HEK293T (cell line): Measurements from ENCODE around the gene KIDINS220.

Source experiments
- ARNT ChIP-seq: fragments of 450-650 bp; IDR thresholded peaks from 2 replicates; pipeline ENCODE4 v1.6.1; 2017; ENCODE audit warnings: mild to moderate bottlenecking
- BHLHE40 ChIP-seq: fragments of 450-650 bp; IDR thresholded peaks from 2 replicates; pipeline ENCODE4 v1.6.1; 2016; ENCODE audit warnings: mild to moderate bottlenecking, moderate library complexity, borderline replicate concordance
- ELF4 ChIP-seq: fragments of 450-650 bp; IDR thresholded peaks from 2 replicates; pipeline ENCODE4 v1.6.1; 2017; ENCODE audit warnings: antibody characterized with exemption
- FOXA1 ChIP-seq: fragments of 450-650 bp; IDR thresholded peaks from 2 replicates; pipeline ENCODE4 v1.6.1; 2016; ENCODE audit warnings: mild to moderate bottlenecking
- HDGF ChIP-seq: fragments of 450-650 bp; IDR thresholded peaks from 2 replicates; pipeline ENCODE4 v1.6.1; 2017; ENCODE audit warnings: antibody characterized with exemption, borderline replicate concordance
- LEF1 ChIP-seq: fragments of 450-650 bp; IDR thresholded peaks from 2 replicates; pipeline ENCODE4 v1.6.1; 2017; ENCODE audit warnings: mild to moderate bottlenecking, borderline replicate concordance
- NFRKB ChIP-seq: fragments of 450-650 bp; IDR thresholded peaks from 2 replicates; pipeline ENCODE4 v1.6.1; 2016; ENCODE audit warnings: mild to moderate bottlenecking, moderate library complexity
- SP1 ChIP-seq: fragments of 450-650 bp; IDR thresholded peaks from 2 replicates; pipeline ENCODE4 v1.6.1; 2017
- SUZ12 ChIP-seq: fragments of 450-650 bp; IDR thresholded peaks from 2 replicates; pipeline ENCODE4 v1.6.1; 2016; ENCODE audit warnings: mild to moderate bottlenecking
- TF ChIP-seq, protein P1 (sequence below): fragments of 450-650 bp; IDR thresholded peaks from 2 replicates; pipeline ENCODE4 v1.6.1; 2016

- TF ChIP-seq HDGF (no peak), LEF1 (no peak), FOXA1 (no peak), ELF4 (no peak), SUZ12 (no peak), BHLHE40 (no peak), SP1 (no peak), NFRKB (no peak), ARNT (no peak)
- TF ChIP-seq, protein P1, sequence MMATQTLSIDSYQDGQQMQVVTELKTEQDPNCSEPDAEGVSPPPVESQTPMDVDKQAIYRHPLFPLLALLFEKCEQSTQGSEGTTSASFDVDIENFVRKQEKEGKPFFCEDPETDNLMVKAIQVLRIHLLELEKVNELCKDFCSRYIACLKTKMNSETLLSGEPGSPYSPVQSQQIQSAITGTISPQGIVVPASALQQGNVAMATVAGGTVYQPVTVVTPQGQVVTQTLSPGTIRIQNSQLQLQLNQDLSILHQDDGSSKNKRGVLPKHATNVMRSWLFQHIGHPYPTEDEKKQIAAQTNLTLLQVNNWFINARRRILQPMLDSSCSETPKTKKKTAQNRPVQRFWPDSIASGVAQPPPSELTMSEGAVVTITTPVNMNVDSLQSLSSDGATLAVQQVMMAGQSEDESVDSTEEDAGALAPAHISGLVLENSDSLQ = no peak
Measured at GRCh38 chr2:8835279-8835678, 2.1 kb downstream of the KIDINS220 start.
